HepG2 (cell line): ENCODE results near the gene SP6. TPM values are rescaled to one million over a fixed set of nuclear protein-coding genes. Genes with fewer than 3 reads are reported as not detected.

Experiments
- ATRX ChIP-seq: sonication (generic); formaldehyde crosslinking; IDR thresholded peaks from 2 replicates; pipeline ENCODE4 v1.4.0; 2020; ENCODE audit warnings: missing genetic modification reagents, borderline replicate concordance
- CTCF ChIP-seq: sonication (generic); formaldehyde crosslinking; IDR thresholded peaks from 2 replicates; pipeline ENCODE4 v1.5.0; 2020; ENCODE audit warnings: mild to moderate bottlenecking, missing genetic modification reagents, moderate library complexity
- DNMT3B ChIP-seq: conservative IDR thresholded peaks from 2 replicates; pipeline ENCODE4 v1.6.1; 2016; ENCODE audit warnings: missing biosample characterization, control low read depth
- FOSL1 ChIP-seq: sonication (generic); formaldehyde crosslinking; IDR thresholded peaks from 2 replicates; pipeline ENCODE4 v1.9.0; 2021; ENCODE audit warnings: missing genetic modification reagents, borderline replicate concordance
- HBP1 ChIP-seq: IDR thresholded peaks from 2 replicates; pipeline ENCODE4 v1.6.1; 2016; ENCODE audit warnings: low read depth, control low read depth
- HES4 ChIP-seq: sonication (generic); formaldehyde crosslinking; IDR thresholded peaks from 2 replicates; pipeline ENCODE4 v1.9.0; 2021; ENCODE audit warnings: mild to moderate bottlenecking, missing genetic modification reagents, borderline replicate concordance
- HINFP ChIP-seq: sonication (generic); formaldehyde crosslinking; IDR thresholded peaks from 2 replicates; pipeline ENCODE4 v1.4.0; 2020; ENCODE audit warnings: low read depth, mild to moderate bottlenecking, missing genetic modification reagents
- HIVEP1 ChIP-seq: sonication (generic); formaldehyde crosslinking; IDR thresholded peaks from 2 replicates; pipeline ENCODE4 v1.4.0; 2020; ENCODE audit warnings: mild to moderate bottlenecking, missing genetic modification reagents
- MAFG ChIP-seq: sonication (generic); formaldehyde crosslinking; IDR thresholded peaks from 2 replicates; pipeline ENCODE4 v1.5.1; 2020; ENCODE audit warnings: mild to moderate bottlenecking, missing genetic modification reagents
- MBNL3 ChIP-seq: fragments of 250-450 bp; sonication (Bioruptor Pico); conservative IDR thresholded peaks from 2 replicates; pipeline ENCODE4 v1.8.0; 2022; ENCODE audit warnings: mild to moderate bottlenecking, inconsistent platforms
- RBAK ChIP-seq: sonication (generic); formaldehyde crosslinking; IDR thresholded peaks from 2 replicates; pipeline ENCODE4 v1.5.1; 2020; ENCODE audit warnings: mild to moderate bottlenecking, missing genetic modification reagents
- THAP9 ChIP-seq: sonication (generic); formaldehyde crosslinking; IDR thresholded peaks from 2 replicates; pipeline ENCODE4; 2020; ENCODE audit warnings: missing genetic modification reagents, mild to moderate bottlenecking, borderline replicate concordance
- U2AF2 ChIP-seq: fragments of 200-400 bp; formaldehyde crosslinking; IDR thresholded peaks from 2 replicates; pipeline ENCODE4 v1.6.1; 2017; ENCODE audit warnings: low read depth, mild to moderate bottlenecking, low read length
- ZFYVE20 ChIP-seq: sonication (generic); formaldehyde crosslinking; IDR thresholded peaks from 2 replicates; pipeline ENCODE4 v1.8.0; 2023; ENCODE audit warnings: low read depth, mild to moderate bottlenecking, moderate library complexity, missing genetic modification reagents, borderline replicate concordance
- ZNF275 ChIP-seq: sonication (generic); formaldehyde crosslinking; IDR thresholded peaks from 2 replicates; pipeline ENCODE4 v1.8.0; 2022; ENCODE audit warnings: missing genetic modification reagents, mild to moderate bottlenecking, inconsistent platforms, borderline replicate concordance
- ZNF296 ChIP-seq: sonication (generic); formaldehyde crosslinking; conservative IDR thresholded peaks from 2 replicates; pipeline ENCODE4 v1.5.0; 2020; ENCODE audit warnings: mild to moderate bottlenecking, missing genetic modification reagents
- ZNF317 ChIP-seq: sonication (generic); formaldehyde crosslinking; IDR thresholded peaks from 2 replicates; pipeline ENCODE4 v1.5.0; 2020; ENCODE audit warnings: mild to moderate bottlenecking, missing genetic modification reagents
- ZNF33A ChIP-seq: sonication (generic); formaldehyde crosslinking; IDR thresholded peaks from 2 replicates; pipeline ENCODE4 v1.5.1; 2020; ENCODE audit warnings: missing genetic modification reagents, mild to moderate bottlenecking, moderate library complexity, borderline replicate concordance
- ZNF891 ChIP-seq: sonication (generic); formaldehyde crosslinking; IDR thresholded peaks from 2 replicates; pipeline ENCODE4 v1.5.0; 2020; ENCODE audit warnings: mild to moderate bottlenecking, missing genetic modification reagents
- ZSCAN29 ChIP-seq: sonication (generic); formaldehyde crosslinking; conservative IDR thresholded peaks from 2 replicates; pipeline ENCODE4 v1.4.0; 2020; ENCODE audit warnings: mild to moderate bottlenecking, missing genetic modification reagents
- polyA plus RNA-seq, 8 experiments: library from polyadenylated mRNA; depleted of rRNA in 3 of 8; stranded (reverse) in 7 of 8; unstranded in 1 of 8; fragments of >200 nt; fragmentation: Illumina TruSeq in 4 of 8; extraction: Trizol in 4 of 8; gene quantifications; 2 replicates each; pipeline versions ENCODE4 v1.2.1 to v1.2.3, GENCODE V29; 2011 to 2016; ENCODE audit warnings: low read depth in 4 of 8, missing spikeins in 1 of 8, mixed read lengths in 1 of 8; ENCODE audit not compliant: insufficient read depth in 1 of 8
- total RNA-seq, 5 experiments: library from RNA; depleted of rRNA; stranded (reverse); fragments of >200 nt; fragmentation: Illumina TruSeq; extraction: Trizol; gene quantifications; 2 replicates each; pipeline ENCODE4 v1.2.3, GENCODE V29; 2016; ENCODE audit warnings: low read depth in 1 of 5

The SP6 gene
- total and polyA plus RNA-seq, 2 of the 13 experiments (the other 11 are each of a cell fraction or from before 2014, with no cell fraction given): 0.07 TPM

- TF ChIP-seq HBP1 (CRISPR knock-in tag) (0 out of 2 replicates have a peak, but pooled peaks have one; percentile 58), U2AF2 (no peak), ZSCAN29 (CRISPR knock-in tag) (no peak), HIVEP1 (CRISPR knock-in tag) (0 out of 2 replicates have a peak, but pooled peaks have one; percentile 47), HES4 (CRISPR knock-in tag) (no peak), ZNF891 (CRISPR knock-in tag) (peak; percentile 75; the same call in 1 of the 2 replicates), ZNF317 (CRISPR knock-in tag) (no peak), ZNF275 (0 out of 2 replicates have a peak, but pooled peaks have one; percentile 43), ZFYVE20 (CRISPR knock-in tag) (no peak), ZNF296 (no peak), MAFG (no peak), CTCF (peak; percentile 23; the same call in 1 of the 2 replicates), DNMT3B (CRISPR knock-in tag) (no peak), HINFP (CRISPR knock-in tag) (no peak), FOSL1 (no peak; the same call in 1 of the 2 replicates), THAP9 (CRISPR knock-in tag) (no peak; the same call in 1 of the 2 replicates), RBAK (CRISPR knock-in tag) (no peak), MBNL3 (no peak), ZNF33A (CRISPR knock-in tag) (no peak), ATRX (CRISPR knock-in tag) (no peak)
These were observed 45.1 kb upstream of the SP6 start, which contains the start of gene SP2 (continued) for GRCh38 chr17:47895856-47896671.
